T-helper 2 cell treated with Interferon-gamma antibody and Interleukin-4, amounts not matched to agents 5 μg/mL and 100 μg/mL, for 36 hours (primary cell): ENCODE results near the gene CNTN2.

ENCODE experiments used
- DNase-seq: peaks from one replicate; pipeline ENCODE4 v3.0.0; 2021; ENCODE audit warnings: low spot score
- H3K27ac Mint-ChIP-seq: one replicate; pipeline ENCODE4 v1.8.0; 2021; ENCODE audit warnings: mild to moderate bottlenecking, mixed read lengths
- H3K27me3 Mint-ChIP-seq: one replicate; pipeline ENCODE4 v1.8.0; 2021; ENCODE audit warnings: low read depth, mixed read lengths
- H3K36me3 Mint-ChIP-seq: one replicate; pipeline ENCODE4 v1.8.0; 2021; ENCODE audit warnings: low read depth, mixed read lengths
- H3K4me1 Mint-ChIP-seq: one replicate; pipeline ENCODE4 v1.8.0; 2021; ENCODE audit warnings: low read depth, mixed read lengths
- H3K4me3 Mint-ChIP-seq: one replicate; pipeline ENCODE4 v1.8.0; 2022; ENCODE audit warnings: mild to moderate bottlenecking, moderate library complexity, mixed read lengths
- H3K9me3 Mint-ChIP-seq: one replicate; pipeline ENCODE4 v1.8.0; 2021; ENCODE audit warnings: mixed read lengths

Gene CNTN2

DNA sequence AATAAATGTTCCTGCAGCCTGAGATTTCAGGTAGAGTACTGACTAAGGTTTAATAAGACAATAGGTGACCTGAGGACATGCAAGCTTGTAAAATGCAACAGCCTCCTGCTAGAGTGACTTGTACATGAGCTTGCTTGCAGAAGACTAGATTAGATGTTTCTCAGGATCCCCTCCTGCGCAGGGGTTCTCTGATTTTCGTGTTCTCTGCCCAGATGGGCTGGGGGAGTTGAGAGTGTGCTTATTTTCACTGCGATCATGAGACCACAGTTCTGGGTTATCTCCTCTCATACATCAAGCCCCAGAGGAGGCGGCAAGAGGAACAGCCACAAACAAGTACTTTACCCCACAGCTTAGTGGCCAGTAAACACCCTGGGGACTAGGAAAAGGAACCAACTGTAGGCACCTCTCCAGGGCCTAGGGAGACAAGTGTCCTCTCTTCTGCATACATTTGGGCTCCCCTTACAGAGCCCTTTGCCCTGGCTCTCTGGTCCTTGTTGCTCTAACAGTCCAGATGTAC, 33.3 kb downstream of the CNTN2 start:
- no peaks in the 10 kb centered on the region for H3K4me1 Mint-ChIP-seq
- no peaks in the 10 kb centered on the region for H3K9me3 Mint-ChIP-seq
- no peak for DNase-seq
- no peaks in the 10 kb centered on the region for H3K36me3 Mint-ChIP-seq
- H3K4me3 Mint-ChIP-seq: no peak overlapping the region
- no peaks in the 10 kb centered on the region for H3K27me3 Mint-ChIP-seq
- no peak overlapping the region for H3K27ac Mint-ChIP-seq

- DNase-seq: no peak
- no peaks in the 10 kb centered on the region for H3K27me3 Mint-ChIP-seq
- H3K36me3 Mint-ChIP-seq: no peaks in the 10 kb centered on the region
- no peaks in the 10 kb centered on the region for H3K9me3 Mint-ChIP-seq
- no peak overlapping the region for H3K4me3 Mint-ChIP-seq
- H3K4me1 Mint-ChIP-seq: no peaks in the 10 kb centered on the region
- H3K27ac Mint-ChIP-seq: no peak overlapping the region
These were observed 34.3 kb downstream of the CNTN2 start for GRCh38 chr1:205077158-205077933.

DNA sequence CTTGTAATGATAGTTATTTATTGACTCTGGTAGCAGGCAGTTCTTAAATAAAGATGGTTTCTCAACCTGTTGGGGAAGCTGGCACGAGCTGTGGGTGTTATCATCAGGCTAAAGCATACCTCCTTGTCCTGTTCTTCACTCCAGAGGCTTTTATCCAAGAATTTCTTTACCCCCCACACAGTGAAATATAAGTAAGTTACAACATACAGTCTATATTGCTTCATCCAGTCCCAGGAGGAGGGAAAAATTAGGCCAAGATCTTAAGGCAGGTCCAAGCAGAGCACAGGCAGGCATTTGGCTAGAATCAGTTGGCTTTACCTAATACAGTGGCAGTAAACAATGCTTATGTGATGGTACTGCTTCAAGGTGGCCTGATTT, 34.9 kb downstream of the CNTN2 start:
- H3K27ac Mint-ChIP-seq: no peak overlapping the region
- no peaks in the 10 kb centered on the region for H3K9me3 Mint-ChIP-seq
- H3K27me3 Mint-ChIP-seq: no peaks in the 10 kb centered on the region
- no peak overlapping the region for H3K4me3 Mint-ChIP-seq
- DNase-seq: no peak
- H3K4me1 Mint-ChIP-seq: no peaks in the 10 kb centered on the region
- H3K36me3 Mint-ChIP-seq: no peaks in the 10 kb centered on the region

DNA sequence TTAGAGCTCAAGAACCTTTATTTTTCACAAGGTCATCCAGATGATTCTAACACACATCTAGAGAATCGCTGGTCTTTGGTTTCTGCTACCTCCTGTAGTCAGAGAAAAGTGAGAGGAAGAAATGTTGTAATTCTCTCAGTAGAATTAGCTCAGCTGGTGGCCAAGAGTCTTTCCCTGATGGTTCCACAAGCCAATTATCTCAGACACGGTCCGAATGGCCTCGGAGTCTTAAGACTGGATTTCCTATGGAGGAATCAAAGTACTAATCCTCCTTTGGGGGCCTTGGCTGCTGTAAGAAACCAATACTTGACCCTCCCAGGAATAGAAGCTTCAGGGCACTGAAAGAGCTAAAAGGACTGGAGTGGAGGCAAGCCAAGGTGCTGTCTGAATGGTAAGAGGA, 39.4 kb downstream of the CNTN2 start:
- H3K36me3 Mint-ChIP-seq: peaks cover 16% of the 10 kb centered on the region
- H3K4me3 Mint-ChIP-seq: no peak overlapping the region
- H3K4me1 Mint-ChIP-seq: no peaks in the 10 kb centered on the region
- H3K27ac Mint-ChIP-seq: no peak overlapping the region
- no peak for DNase-seq
- no peaks in the 10 kb centered on the region for H3K27me3 Mint-ChIP-seq
- H3K9me3 Mint-ChIP-seq: no peaks in the 10 kb centered on the region

DNA sequence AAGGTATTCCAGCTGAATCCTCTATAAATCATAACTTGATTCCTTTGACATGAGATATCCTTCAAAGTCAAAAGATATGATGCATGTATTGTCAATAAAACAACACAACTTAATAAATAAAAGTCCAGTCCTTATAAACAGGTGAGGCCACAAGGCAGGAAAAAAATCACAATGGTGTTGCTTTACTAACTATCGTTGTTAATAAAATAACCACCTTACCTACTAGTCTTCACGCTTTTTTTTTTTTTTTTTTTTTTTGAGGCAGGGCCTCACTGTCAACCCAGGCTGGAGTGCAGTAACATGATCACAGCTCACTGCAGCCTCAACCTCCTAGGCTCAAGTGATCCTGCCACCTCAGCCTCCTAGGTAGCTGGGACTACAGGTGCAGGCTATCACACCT, 41.3 kb downstream of the CNTN2 start, which contains the start of gene TMEM81:
TMEM81 (minus strand) TSS at position 101 of the 400 bp plus-strand sequence. CDS start 140 bp downstream, outside the sequence.
- no peak within 1 kb of the TSS for H3K27ac Mint-ChIP-seq
- no peaks in the 10 kb centered on the region for H3K4me1 Mint-ChIP-seq
- no peak within 1 kb of the TSS for H3K4me3 Mint-ChIP-seq
- no peaks in the 10 kb centered on the region for H3K27me3 Mint-ChIP-seq
- DNase-seq: no peak
- no peaks in the 10 kb centered on the region for H3K9me3 Mint-ChIP-seq
- H3K36me3 Mint-ChIP-seq: peaks cover 25% of the 10 kb centered on the region

DNA sequence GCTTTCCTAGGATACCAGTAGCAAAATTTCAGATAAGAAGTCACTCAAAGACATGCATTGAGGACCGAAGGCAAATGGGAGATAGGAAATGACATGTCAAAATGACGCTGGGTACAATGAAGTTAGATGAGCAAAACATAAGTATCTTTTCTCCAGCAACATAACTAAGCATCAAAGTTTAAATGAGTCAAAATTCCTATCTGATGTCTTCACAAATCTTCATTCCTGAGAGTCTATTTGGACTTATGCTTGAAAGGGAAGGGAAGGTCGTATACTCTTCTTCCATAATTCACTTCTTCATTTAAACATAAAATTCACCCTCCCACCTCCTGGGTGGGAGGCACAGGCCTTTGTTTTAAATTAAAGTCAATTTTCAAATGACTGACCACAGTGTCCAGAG, 45.3 kb downstream of the CNTN2 start:
- Mint-ChIP-seq H3K36me3 (peaks cover 31% of the 10 kb centered on the region), H3K4me3 (no peak overlapping the region), H3K27me3 (no peaks in the 10 kb centered on the region), H3K27ac (no peak overlapping the region), H3K4me1 (no peaks in the 10 kb centered on the region), H3K9me3 (no peaks in the 10 kb centered on the region)
- no peak for DNase-seq

- Mint-ChIP-seq H3K27ac (no peak overlapping the region), H3K27me3 (no peaks in the 10 kb centered on the region), H3K4me3 (no peak overlapping the region), H3K36me3 (peaks cover 30% of the 10 kb centered on the region), H3K9me3 (no peaks in the 10 kb centered on the region), H3K4me1 (no peaks in the 10 kb centered on the region)
- DNase-seq: no peak
These were observed 48.2 kb downstream of the CNTN2 start for GRCh38 chr1:205091043-205091740.

DNA sequence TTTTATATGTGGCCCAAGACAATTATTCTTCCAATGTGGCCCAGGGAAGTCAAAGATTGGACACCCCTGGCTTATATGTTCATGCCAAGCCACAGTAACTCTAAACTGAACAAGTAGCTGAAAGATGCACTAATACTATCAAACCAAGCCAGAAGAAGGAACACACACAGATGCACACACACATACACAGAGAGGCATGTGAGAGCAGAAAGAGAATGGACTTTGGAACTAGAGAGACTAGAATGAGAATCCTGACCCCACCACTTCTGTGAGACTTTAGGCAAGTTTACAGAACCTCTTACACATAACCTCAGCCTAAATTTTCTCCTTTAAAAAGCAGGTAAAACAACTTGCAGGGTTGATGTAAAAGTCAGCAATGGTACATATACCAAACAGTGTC, 52.4 kb downstream of the CNTN2 start:
- peaks cover 55% of the 10 kb centered on the region for H3K36me3 Mint-ChIP-seq
- DNase-seq: no peak
- H3K27ac Mint-ChIP-seq: no peak overlapping the region

GRCh38 chr1:205098242-205098641, 55.2 kb downstream of the CNTN2 start:
- Mint-ChIP-seq H3K36me3 (peaks cover 59% of the 10 kb centered on the region), H3K9me3 (no peaks in the 10 kb centered on the region), H3K27ac (no peak overlapping the region), H3K4me3 (no peak overlapping the region), H3K4me1 (no peaks in the 10 kb centered on the region), H3K27me3 (no peaks in the 10 kb centered on the region)
- no peak for DNase-seq

More for the DNA sequence above, 52.4 kb downstream of the CNTN2 start:
- Mint-ChIP-seq H3K4me1 (no peaks in the 10 kb centered on the region), H3K9me3 (no peaks in the 10 kb centered on the region), H3K27me3 (no peaks in the 10 kb centered on the region), H3K4me3 (no peak overlapping the region)

DNA sequence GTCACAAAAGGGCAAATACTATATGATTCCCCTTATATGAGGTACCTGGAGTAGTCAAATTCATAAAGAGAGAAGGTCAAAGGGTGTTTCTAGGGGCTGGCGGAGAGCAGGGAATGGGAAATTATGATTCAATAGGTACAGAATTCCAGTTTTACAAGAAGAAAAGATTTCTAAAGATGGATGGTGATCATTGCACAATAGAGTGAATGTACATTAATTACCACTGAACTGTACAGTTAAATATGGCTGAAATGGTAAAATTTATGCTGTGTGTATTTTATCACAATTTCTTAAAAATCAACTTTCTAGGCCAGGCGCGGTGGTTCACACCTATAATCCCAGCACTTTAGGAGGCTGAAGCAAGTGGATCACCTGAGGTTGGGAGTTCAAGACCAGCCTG, 59.4 kb downstream of the CNTN2 start:
- Mint-ChIP-seq H3K9me3 (no peaks in the 10 kb centered on the region), H3K27me3 (no peaks in the 10 kb centered on the region), H3K4me1 (peaks cover 2% of the 10 kb centered on the region), H3K27ac (no peak overlapping the region), H3K4me3 (no peak overlapping the region), H3K36me3 (peaks cover 54% of the 10 kb centered on the region)
- no peak for DNase-seq

DNA sequence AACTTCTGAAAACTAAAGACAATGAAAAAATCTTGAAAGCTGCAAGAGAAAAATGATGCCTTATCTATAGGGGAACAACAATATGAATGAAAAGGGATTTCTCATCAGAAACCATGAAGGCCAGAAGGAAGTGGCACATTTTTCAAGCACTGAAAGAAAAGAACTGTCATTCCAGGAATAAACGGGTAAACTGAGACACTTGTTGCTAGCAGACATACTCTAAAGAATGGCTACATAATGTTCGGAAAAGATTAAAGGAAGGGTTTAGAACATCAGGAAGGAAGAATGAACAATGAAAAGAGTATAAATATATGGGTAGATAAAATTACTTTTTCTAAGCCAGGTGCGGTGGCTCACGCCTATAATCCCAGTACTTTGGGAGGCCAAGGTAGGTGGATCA, 64.3 kb downstream of the CNTN2 start:
- no peaks in the 10 kb centered on the region for H3K27me3 Mint-ChIP-seq
- H3K36me3 Mint-ChIP-seq: peaks cover 31% of the 10 kb centered on the region
- no peak for DNase-seq
- no peak overlapping the region for H3K4me3 Mint-ChIP-seq
- no peak overlapping the region for H3K27ac Mint-ChIP-seq
- no peaks in the 10 kb centered on the region for H3K9me3 Mint-ChIP-seq
- peaks cover 2% of the 10 kb centered on the region for H3K4me1 Mint-ChIP-seq

GRCh38 chr1:205108464-205108863, 65.5 kb downstream of the CNTN2 start:
- no peak overlapping the region for H3K4me3 Mint-ChIP-seq
- H3K27me3 Mint-ChIP-seq: no peaks in the 10 kb centered on the region
- H3K27ac Mint-ChIP-seq: peak overlapping the region; percentile 13
- H3K36me3 Mint-ChIP-seq: peaks cover 32% of the 10 kb centered on the region
- peaks cover 2% of the 10 kb centered on the region for H3K4me1 Mint-ChIP-seq
- H3K9me3 Mint-ChIP-seq: no peaks in the 10 kb centered on the region
- no peak for DNase-seq

GRCh38 chr1:205109269-205109668, 66.3 kb downstream of the CNTN2 start:
- Mint-ChIP-seq H3K4me1 (peaks cover 2% of the 10 kb centered on the region), H3K27ac (no peak overlapping the region), H3K27me3 (no peaks in the 10 kb centered on the region), H3K4me3 (no peak overlapping the region), H3K9me3 (no peaks in the 10 kb centered on the region), H3K36me3 (peaks cover 26% of the 10 kb centered on the region)
- DNase-seq: no peak

DNA sequence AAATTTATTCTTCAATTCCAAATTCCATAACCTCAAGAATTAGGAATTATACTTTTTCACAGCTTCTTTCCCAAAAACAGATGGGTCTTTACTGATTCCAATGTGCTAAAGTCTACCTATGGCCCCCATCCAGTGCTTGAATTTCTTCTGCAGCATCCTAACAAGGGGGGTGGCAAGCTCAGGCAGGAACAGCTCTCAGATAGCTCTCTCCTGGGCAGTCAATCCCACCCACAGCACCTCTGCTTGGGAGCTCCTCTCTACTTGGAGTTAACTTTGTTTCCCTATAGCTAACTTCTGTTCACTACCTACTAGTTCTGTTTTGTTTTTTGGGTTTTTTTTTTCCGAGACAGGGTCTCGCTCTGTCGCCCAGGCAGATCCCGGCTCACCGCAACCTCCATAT, 66.7 kb downstream of the CNTN2 start:
- Mint-ChIP-seq H3K36me3 (peaks cover 25% of the 10 kb centered on the region), H3K9me3 (no peaks in the 10 kb centered on the region), H3K4me1 (peaks cover 2% of the 10 kb centered on the region), H3K4me3 (no peak overlapping the region), H3K27ac (no peak overlapping the region), H3K27me3 (no peaks in the 10 kb centered on the region)
- DNase-seq: no peak
